GM18867 (cell line): Measurements from ENCODE around the gene NOSTRIN.

ENCODE experiments used
- ATAC-seq: cut with Tn5 transposase; IDR thresholded peaks from one replicate; pipeline ENCODE4 v1.9.1; 2021; ENCODE audit warnings: mild to moderate bottlenecking, moderate library complexity; ENCODE audit not compliant: unreplicated experiment

Gene NOSTRIN

DNA sequence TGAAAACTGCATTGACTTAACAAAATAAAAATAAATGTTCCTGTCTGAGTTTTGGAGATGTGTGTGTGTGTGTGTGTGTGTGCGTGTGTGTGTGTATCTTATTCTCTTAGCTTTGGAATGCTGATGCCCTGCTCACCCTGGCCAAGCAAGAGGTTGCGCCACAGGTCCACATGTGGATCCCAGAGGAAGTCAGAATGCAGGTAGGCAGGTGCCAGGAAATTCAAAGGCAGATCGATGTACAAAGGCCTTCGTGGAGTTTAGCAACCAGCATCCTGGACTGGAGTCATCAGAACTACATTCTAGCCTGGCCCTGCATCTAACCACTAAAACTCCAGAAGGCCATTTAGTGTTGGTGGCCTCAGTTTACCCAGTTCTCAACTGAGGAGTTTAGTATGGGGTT is 111.1 kb downstream of the NOSTRIN start:
- ATAC-seq, result no peak
